Fibroblast of mammary gland (primary cell): ENCODE data around the gene CRADD.
"Not testable (repeated sequence)": the region's sequence is repeated elsewhere in the genome, so short reads cannot be mapped to it uniquely, and the experiment has no call there.

ENCODE experiments used
- DNase-seq: peaks from one replicate; pipeline ENCODE4 v3.0.0-alpha.2; 2010; ENCODE audit warnings: low read depth
- H3K4me3 ChIP-seq: 2 replicates; pipeline ENCODE4 v1.5.1; 2011; ENCODE audit warnings: low read depth, mild to moderate bottlenecking, low read length, moderate library complexity; ENCODE audit not compliant: control insufficient read depth
- CTCF ChIP-seq: conservative IDR thresholded peaks from 2 replicates; pipeline ENCODE4 v1.5.1; 2011; ENCODE audit warnings: low read depth, low read length, inconsistent platforms; ENCODE audit not compliant: control insufficient read depth, insufficient read depth

The CRADD gene

DNA sequence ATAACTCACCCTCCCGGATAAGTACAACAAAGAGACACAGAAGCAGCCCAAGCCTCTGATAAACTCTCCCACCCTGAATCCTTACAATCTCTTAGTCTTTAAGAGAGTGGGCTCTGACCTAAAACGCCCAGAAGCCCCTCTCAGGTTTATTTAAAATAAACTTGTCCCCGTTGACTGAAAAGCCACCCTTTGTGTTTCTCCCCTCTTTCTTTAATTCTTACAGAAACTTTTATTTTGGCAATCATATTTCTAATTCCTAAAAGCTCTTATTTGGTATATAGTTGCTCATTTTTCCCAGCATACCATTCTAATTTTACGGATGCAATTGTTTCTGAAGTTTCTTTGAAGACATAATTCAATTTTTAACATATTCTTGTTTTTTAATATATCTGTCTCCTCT lies 249.1 kb downstream of the CRADD start:
- DNase-seq, result no peak
- no peak for TF ChIP-seq CTCF
- no peak overlapping the region for H3K4me3 ChIP-seq

DNA sequence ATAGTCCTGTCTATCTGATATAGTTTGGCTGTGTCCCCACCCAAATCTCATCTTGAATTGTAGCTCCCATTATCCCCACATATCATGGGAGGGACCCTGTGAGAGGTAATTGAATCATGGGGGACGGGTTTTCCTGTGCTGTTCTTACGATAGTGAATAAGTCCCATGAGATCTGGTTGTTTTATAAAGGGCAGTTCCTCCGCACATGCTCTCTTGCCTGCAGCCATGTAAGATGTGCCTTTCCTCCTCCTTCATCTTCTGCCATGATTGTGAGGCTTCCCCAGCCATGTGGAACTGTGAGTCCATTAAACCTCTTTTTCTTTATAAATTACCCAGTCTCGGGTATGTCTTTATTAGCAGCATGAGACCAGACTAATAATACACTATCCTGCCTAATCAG lies 251.9 kb downstream of the CRADD start:
- DNase-seq, result not testable (repeated sequence)

GRCh38 chr12:93937812-93938211 lies 260.6 kb downstream of the CRADD start:
- no peak for DNase-seq
- no peak overlapping the region for H3K4me3 ChIP-seq

More for the DNA sequence above, 251.9 kb downstream of the CRADD start:
- H3K4me3 ChIP-seq, result not testable (repeated sequence)

DNA sequence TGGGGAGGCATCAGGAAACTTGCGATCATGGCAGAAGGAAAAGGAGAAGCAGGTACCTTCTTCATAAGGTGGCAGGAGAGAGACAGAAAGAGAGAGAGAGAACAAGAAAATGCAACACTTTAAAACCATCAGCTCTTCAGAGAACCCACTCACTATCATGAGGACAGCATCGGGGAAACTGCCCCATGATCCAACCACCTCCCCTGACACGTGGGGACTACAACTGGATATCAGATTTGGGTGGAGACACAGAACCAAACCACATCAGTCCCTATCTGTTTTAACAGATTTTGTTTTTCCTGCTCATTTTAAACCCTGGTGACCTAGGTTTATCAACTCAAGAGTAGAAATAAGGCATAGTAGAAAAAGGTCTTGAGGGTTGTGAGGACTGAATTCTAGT lies 261.1 kb downstream of the CRADD start:
- TF ChIP-seq CTCF, result no peak
- no peak overlapping the region for H3K4me3 ChIP-seq
- no peak for DNase-seq

More at GRCh38 chr12:93937812-93938211, 260.6 kb downstream of the CRADD start:
- TF ChIP-seq CTCF, result no peak

DNA sequence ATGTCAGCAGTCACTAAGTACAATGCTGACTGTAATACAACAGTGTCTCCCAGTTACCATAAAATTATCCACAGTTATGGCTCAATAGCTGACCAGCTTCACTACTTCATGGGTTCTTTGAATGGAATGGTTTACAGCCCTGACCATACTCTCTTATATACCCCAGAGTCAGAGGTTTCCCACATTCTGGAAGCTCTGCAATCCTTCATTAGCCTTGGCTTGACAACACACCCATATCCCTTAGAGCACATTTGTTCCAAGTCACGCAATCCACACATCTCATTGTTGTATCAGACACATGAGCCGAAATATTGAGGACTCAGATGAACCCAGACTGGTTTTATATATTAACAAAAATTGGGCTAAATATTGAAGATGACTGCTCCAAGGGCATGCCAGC lies 261.8 kb downstream of the CRADD start:
- no peak for DNase-seq
- no peak overlapping the region for H3K4me3 ChIP-seq
- no peak for TF ChIP-seq CTCF

GRCh38 chr12:93939641-93940325 lies 262.6 kb downstream of the CRADD start:
- TF ChIP-seq CTCF, result no peak
- DNase-seq, result peak; percentile 48
- no peak overlapping the region for H3K4me3 ChIP-seq

DNA sequence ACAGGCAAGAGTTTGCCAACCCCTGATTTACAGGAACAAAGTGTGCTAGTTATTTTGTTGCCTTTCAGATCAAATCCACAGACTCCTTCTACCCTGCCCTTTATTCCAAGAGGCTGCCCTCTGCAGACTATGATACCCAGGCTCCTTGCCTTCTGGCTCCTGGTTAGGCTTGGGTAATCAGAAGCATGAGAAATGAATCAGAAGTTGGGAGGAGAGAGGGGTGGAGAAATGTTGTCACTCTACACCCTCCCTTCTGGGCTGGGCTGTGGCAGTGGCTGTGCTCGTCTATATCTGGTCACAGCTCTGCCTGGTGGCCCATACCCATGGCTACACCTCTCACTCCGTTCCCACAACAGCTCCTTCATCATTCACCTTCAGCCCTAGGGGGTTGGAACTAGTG lies 266.6 kb downstream of the CRADD start:
- DNase-seq, result peak; percentile 72
- no peak overlapping the region for H3K4me3 ChIP-seq
- peak; percentile 1 for TF ChIP-seq CTCF
